H1 (cell line): Measurements from ENCODE around the gene CHD5. TPM values are rescaled to one million over a fixed set of nuclear protein-coding genes. Genes with fewer than 3 reads are reported as not detected.
A peak's percentile ranks its signal among the peaks of the same experiment; 100 is the strongest.

ENCODE experiments used
- CTCF ChIA-PET: fragments of 300-600 bp; sonication (Branson Sonifier 250); formaldehyde crosslinking; loops from one replicate; lab custom pipeline; 2021; ENCODE audit not compliant: partially characterized antibody; lab: Charles Lee
- POLR2A ChIA-PET: fragments of 300-600 bp; sonication (Branson Sonifier 250); formaldehyde crosslinking; loops from one replicate; lab custom pipeline; 2021; ENCODE audit warnings: inconsistent platforms; ENCODE audit not compliant: partially characterized antibody; lab: Charles Lee
- DNase-seq, 2 experiments: peaks; one replicate each; pipeline versions ENCODE4 v3.0.0 to v3.0.0-alpha.2; 2010 to 2022; ENCODE audit warnings: low spot score in 2 of 2, low read depth in 1 of 2, mixed read lengths in 1 of 2
- FAIRE-seq: peaks from 2 replicates; lab custom pipeline; 2011; peaks lifted over from hg19 to GRCh38; lab: Jason Lieb, UNC
- H2AFZ ChIP-seq: 2 replicates; pipeline ENCODE4 v1.8.1; 2012; ENCODE audit warnings: low read length, inconsistent platforms
- H2AK5ac ChIP-seq: 2 replicates; pipeline ENCODE4 v1.6.1; 2013; ENCODE audit warnings: low read depth, low read length
- H2BK120ac ChIP-seq: replicated peaks from 2 replicates; pipeline ENCODE3; 2013; ENCODE audit warnings: low read depth, low read length, inconsistent platforms
- H2BK12ac ChIP-seq: 2 replicates; pipeline ENCODE4 v1.6.1; 2013; ENCODE audit warnings: low read depth, low read length
- H2BK15ac ChIP-seq: 2 replicates; pipeline ENCODE4 v1.6.1; 2013; ENCODE audit warnings: low read length
- H2BK20ac ChIP-seq: 2 replicates; pipeline ENCODE4 v1.6.1; 2013; ENCODE audit warnings: low read length
- H2BK5ac ChIP-seq: 2 replicates; pipeline ENCODE4 v1.6.1; 2013; ENCODE audit warnings: low read depth, low read length
- H3K14ac ChIP-seq: 2 replicates; pipeline ENCODE4 v1.6.1; 2013; ENCODE audit warnings: inconsistent platforms; ENCODE audit not compliant: insufficient read length
- H3K18ac ChIP-seq: 2 replicates; pipeline ENCODE4 v1.6.1; 2013; ENCODE audit warnings: low read length; ENCODE audit errors: extremely low read depth
- H3K23ac ChIP-seq: 2 replicates; pipeline ENCODE4 v1.6.1; 2013; ENCODE audit warnings: inconsistent platforms; ENCODE audit not compliant: insufficient read length
- H3K23me2 ChIP-seq: 2 replicates; pipeline ENCODE4 v1.6.1; 2013; ENCODE audit warnings: low read depth, low read length
- H3K27ac ChIP-seq: 2 replicates; pipeline ENCODE4 v1.6.1; 2011; ENCODE audit warnings: low read depth, low read length, inconsistent platforms
- H3K27me3 ChIP-seq, 4 experiments: replicated peaks in 1 of 4; 1 replicate in 1 of 4; 2 replicates in 3 of 4; pipeline versions ENCODE4 v1.6.1 to v1.8.1; 2011 to 2013; ENCODE audit warnings: low read length in 3 of 4, mild to moderate bottlenecking in 3 of 4, inconsistent platforms in 2 of 4, mixed read lengths in 2 of 4, moderate library complexity in 1 of 4; ENCODE audit not compliant: control insufficient read depth in 3 of 4, insufficient read depth in 3 of 4; ENCODE audit errors: extremely low read depth in 1 of 4
- H3K36me3 ChIP-seq, 4 experiments: 2 replicates each; pipeline versions ENCODE4 v1.6.1 to v1.8.1; 2011 to 2013; ENCODE audit warnings: mild to moderate bottlenecking in 4 of 4, low read length in 3 of 4, moderate library complexity in 2 of 4, control low read depth in 1 of 4, inconsistent platforms in 1 of 4; ENCODE audit not compliant: insufficient read depth in 4 of 4, control insufficient read depth in 2 of 4
- H3K4ac ChIP-seq: replicated peaks from 2 replicates; pipeline ENCODE3; 2013; ENCODE audit warnings: low read length, low read depth, mixed read lengths, inconsistent platforms; ENCODE audit not compliant: insufficient read length
- H3K4me1 ChIP-seq, 4 experiments: replicated peaks in 1 of 4; 1 replicate in 1 of 4; 2 replicates in 3 of 4; pipeline versions ENCODE4 v1.6.1 to v1.8.1; 2011 to 2013; ENCODE audit warnings: low read length in 3 of 4, inconsistent platforms in 2 of 4, mixed read lengths in 1 of 4; ENCODE audit not compliant: insufficient read depth in 4 of 4, control insufficient read depth in 3 of 4
- H3K4me2 ChIP-seq, 2 experiments: 2 replicates each; pipeline versions ENCODE4 v1.6.1 to v1.8.1; 2011 to 2013; ENCODE audit warnings: low read depth in 2 of 2, low read length in 2 of 2, control low read depth in 1 of 2, inconsistent platforms in 1 of 2, mild to moderate bottlenecking in 1 of 2; ENCODE audit not compliant: insufficient read depth in 1 of 2
- H3K4me3 ChIP-seq, 4 experiments: fragments of 200-600, 300-600 bp in 1 of 4; sonication (generic), shearing (Covaris generic), sonication (Bioruptor Twin) in 1 of 4; 2 replicates each; pipeline versions ENCODE4 v1.5.1 to v1.8.1; 2011 to 2016; ENCODE audit warnings: low read length in 4 of 4, low read depth in 3 of 4, control low read depth in 2 of 4, inconsistent platforms in 2 of 4, mild to moderate bottlenecking in 2 of 4, mixed read lengths in 1 of 4, moderate library complexity in 1 of 4; ENCODE audit not compliant: insufficient read depth in 2 of 4; ENCODE audit errors: extremely low read depth in 1 of 4
- H3K56ac ChIP-seq: replicated peaks from 2 replicates; pipeline ENCODE3; 2013; ENCODE audit warnings: low read depth, mild to moderate bottlenecking, mixed read lengths, low read length, inconsistent platforms; ENCODE audit not compliant: insufficient read length
- H3K79me1 ChIP-seq: 2 replicates; pipeline ENCODE4 v1.6.1; 2013; ENCODE audit warnings: low read depth, low read length, control low read depth
- H3K79me2 ChIP-seq, 2 experiments: 2 replicates each; pipeline versions ENCODE4 v1.6.1 to v1.8.1; 2012 to 2013; ENCODE audit warnings: low read length in 2 of 2, mild to moderate bottlenecking in 2 of 2, inconsistent platforms in 1 of 2; ENCODE audit not compliant: insufficient read depth in 2 of 2, control insufficient read depth in 1 of 2
- H3K9ac ChIP-seq, 4 experiments: replicated peaks in 1 of 4; 1 replicate in 1 of 4; 2 replicates in 3 of 4; pipeline versions ENCODE4 v1.6.1 to v1.8.1; 2011 to 2013; ENCODE audit warnings: low read depth in 3 of 4, low read length in 3 of 4, control low read depth in 2 of 4, mild to moderate bottlenecking in 2 of 4, moderate library complexity in 2 of 4, inconsistent platforms in 1 of 4; ENCODE audit errors: extremely low read depth in 1 of 4
- H3K9me3 ChIP-seq, 2 experiments: 2 replicates each; pipeline versions ENCODE4 v1.6.1 to v1.8.1; 2012 to 2013; ENCODE audit warnings: mild to moderate bottlenecking in 2 of 2, moderate library complexity in 2 of 2, control low read depth in 1 of 2, inconsistent platforms in 1 of 2, low read depth in 1 of 2, low read length in 1 of 2, mixed read lengths in 1 of 2; ENCODE audit not compliant: insufficient read depth in 2 of 2
- H4K20me1 ChIP-seq, 2 experiments: replicated peaks in 1 of 2; 2 replicates each; pipeline versions ENCODE3 to v1.8.1; 2011 to 2013; ENCODE audit warnings: inconsistent platforms in 2 of 2, low read length in 2 of 2, mild to moderate bottlenecking in 1 of 2; ENCODE audit not compliant: insufficient read depth in 2 of 2, control insufficient read depth in 1 of 2
- H4K5ac ChIP-seq: 2 replicates; pipeline ENCODE4 v1.6.1; 2013; ENCODE audit warnings: low read length, low read depth, mixed read lengths, inconsistent platforms; ENCODE audit not compliant: insufficient read length
- H4K8ac ChIP-seq: 2 replicates; pipeline ENCODE4 v1.8.0; 2013; ENCODE audit warnings: mild to moderate bottlenecking, moderate library complexity, low read length, inconsistent platforms; ENCODE audit not compliant: insufficient read depth; ENCODE audit errors: extremely low read depth
- H4K91ac ChIP-seq: replicated peaks from 2 replicates; pipeline ENCODE3; 2013; ENCODE audit warnings: low read length, mixed read lengths, inconsistent platforms; ENCODE audit not compliant: insufficient read length
- CHD2 ChIP-seq: IDR thresholded peaks from 2 replicates; pipeline ENCODE4 v1.6.1; 2012; ENCODE audit warnings: low read length, improper control_type of control experiment
- CREB1 ChIP-seq: IDR thresholded peaks from 2 replicates; pipeline ENCODE4 v1.6.1; 2012; ENCODE audit warnings: inconsistent platforms
- EP300 ChIP-seq, 2 experiments: IDR thresholded peaks; 1 replicate in 1 of 2; 2 replicates in 1 of 2; pipeline ENCODE4 v1.6.1; 2011 to 2012; ENCODE audit warnings: low read depth in 2 of 2, low read length in 2 of 2, mild to moderate bottlenecking in 2 of 2, borderline replicate concordance in 1 of 2, inconsistent platforms in 1 of 2, moderate library complexity in 1 of 2
- EZH2 ChIP-seq: fragments of 200-600 bp; sonication (generic); IDR thresholded peaks from 2 replicates; pipeline ENCODE4 v1.7.1; 2012; ENCODE audit warnings: low read depth, mild to moderate bottlenecking, moderate library complexity, low read length, inconsistent platforms; ENCODE audit not compliant: severe bottlenecking
- NRF1 ChIP-seq: IDR thresholded peaks from 2 replicates; pipeline ENCODE4 v1.6.1; 2011; ENCODE audit warnings: mild to moderate bottlenecking, low read depth, low read length, improper control_type of control experiment
- POLR2A ChIP-seq, 2 experiments: IDR thresholded peaks; 1 replicate in 1 of 2; 2 replicates in 1 of 2; pipeline ENCODE4 v1.6.1; 2011; ENCODE audit warnings: low read depth in 2 of 2, low read length in 2 of 2, mild to moderate bottlenecking in 2 of 2; ENCODE audit errors: control extremely low read depth in 1 of 2
- RAD21 ChIP-seq, 2 experiments: IDR thresholded peaks in 1 of 2; conservative IDR thresholded peaks in 1 of 2; 2 replicates each; pipeline ENCODE4 v1.6.1; 2011; ENCODE audit warnings: low read depth in 2 of 2, low read length in 2 of 2, improper control_type of control experiment in 1 of 2, inconsistent platforms in 1 of 2, mild to moderate bottlenecking in 1 of 2, moderate library complexity in 1 of 2
- SIX5 ChIP-seq: IDR thresholded peaks from 2 replicates; pipeline ENCODE4 v1.6.1; 2011; ENCODE audit warnings: mild to moderate bottlenecking, low read depth, low read length
- SUZ12 ChIP-seq: fragments of 200-600 bp; sonication (generic); IDR thresholded peaks from 2 replicates; pipeline ENCODE4 v1.6.1; 2012; ENCODE audit warnings: mild to moderate bottlenecking, inconsistent platforms, low read length, moderate library complexity, mixed read lengths
- TAF7 ChIP-seq: optimal IDR thresholded peaks from 2 replicates; pipeline ENCODE3; 2011; ENCODE audit warnings: low read depth, mild to moderate bottlenecking, inconsistent platforms, low read length, moderate library complexity, borderline replicate concordance
- WGBS, 2 experiments: shearing (Covaris generic) in 1 of 2; methylation state at CpG; one replicate each; pipeline versions ENCODE4 v1.1.6 to v1.1.7; 2013 to 2015; ENCODE audit warnings: low lambda C conversion rate in 2 of 2, mixed read lengths in 2 of 2, inconsistent platforms in 1 of 2, low coverage in 1 of 2, missing lambda C conversion rate in 1 of 2; ENCODE audit not compliant: insufficient replicate concordance in 2 of 2, insufficient coverage in 1 of 2, insufficient read length in 1 of 2; ENCODE audit errors: extremely low coverage in 1 of 2, missing lambda C conversion rate in 1 of 2; 5-methylcytosine and 5-hydroxymethylcytosine counted together
- polyA plus RNA-seq, 7 experiments: library from polyadenylated mRNA; depleted of rRNA in 3 of 7; stranded (reverse) in 5 of 7; unstranded in 2 of 7; fragments of >200 nt in 5 of 7; fragments of 200-250 nt in 2 of 7; gene quantifications; 1 replicate in 5 of 7; 2 replicates in 1 of 7; 4 replicates in 1 of 7; pipeline versions ENCODE4 v1.2.1 to v1.2.3, GENCODE V29; 2011 to 2013; ENCODE audit warnings: missing spikeins in 2 of 7, mixed read lengths in 2 of 7
- total RNA-seq: library from RNA; stranded (reverse); fragmentation: NEBNext Ultra II Directional; extraction: Animal tissue kit (Norgen Biotek cat#: 25700); gene quantifications from 2 replicates; pipeline ENCODE4 v1.2.1, GENCODE V29; 2021
- TF ChIP-seq, protein P1 (sequence below): IDR thresholded peaks from 2 replicates; pipeline ENCODE4 v1.6.1; 2011; ENCODE audit warnings: low read depth, mild to moderate bottlenecking, low read length; ENCODE audit not compliant: insufficient read depth

Gene CHD5
- total and polyA plus RNA-seq, 2 of the 8 experiments (the other 6 are each of a cell fraction or from before 2014, with no cell fraction given) = 0.42 to 1.8 TPM

DNA sequence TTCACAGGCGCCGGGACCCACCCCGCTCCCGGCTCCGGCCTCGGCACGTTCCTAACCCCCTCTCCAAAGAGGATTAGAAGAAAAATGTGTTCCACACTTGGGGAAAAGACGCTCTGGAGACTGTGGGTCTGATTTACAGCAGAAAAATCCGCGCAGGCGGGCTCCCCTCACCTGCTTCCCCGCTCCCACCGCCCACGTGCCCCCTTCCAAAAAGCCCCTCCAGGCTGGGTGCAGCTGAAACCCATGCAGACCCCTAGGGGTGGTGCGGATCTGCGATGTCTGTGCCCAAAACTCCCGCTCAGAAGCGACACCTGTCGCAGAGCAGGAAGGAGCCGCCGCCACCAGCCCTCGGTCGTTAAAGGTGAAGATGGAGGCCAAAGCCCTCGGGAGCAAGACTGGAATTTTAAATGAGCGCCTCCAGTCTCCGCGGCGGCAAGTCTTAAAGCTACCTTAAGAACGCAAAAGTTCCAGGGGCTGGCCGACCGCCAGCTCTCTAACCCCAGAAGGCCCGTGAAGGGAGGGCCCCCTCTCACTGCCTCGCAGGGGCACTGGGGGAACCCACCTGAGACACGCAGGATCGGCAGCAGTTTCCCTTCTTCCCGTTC lies 688 bp upstream of the CHD5 start:
- Histone ChIP-seq H2AFZ (no peak overlapping the region), H3K79me1 (no peaks in the 10 kb centered on the region; the same call in 1 of the 2 replicates), H2AK5ac (no peak overlapping the region), H2BK15ac (no peak overlapping the region), H3K9ac (no peak overlapping the region), H3K4me2 (peak overlapping the region; percentile 42 to 80), H3K9me3 (no peaks in the 10 kb centered on the region), H3K56ac (no peak overlapping the region), H3K23me2 (peaks cover 4% of the 10 kb centered on the region; the same call in 1 of the 2 replicates), H4K20me1 (peaks cover 3 to 21% of the 10 kb centered on the region in 2 experiments), H3K4me1 (peaks cover 8 to 14% (median 10%) of the 10 kb centered on the region in 4 experiments), H3K14ac (no peak overlapping the region), H2BK20ac (no peak overlapping the region), H3K4ac (no peak overlapping the region), H4K5ac (no peak overlapping the region), H2BK5ac (no peak overlapping the region), H3K79me2 (peaks cover 0 to 2% of the 10 kb centered on the region in 2 experiments; a peak in 1 of 4 replicates), H3K27ac (no peak overlapping the region), H3K4me3 (peak overlapping the region in 3 of 4 experiments; percentile 20 to 55 (median 32); a peak in 6 of 8 replicates), H3K23ac (no peak overlapping the region), H3K18ac (0 out of 2 replicates have a peak overlapping the region, but pooled peaks have one; percentile 13), H3K27me3 (peaks cover 19 to 61% (median 46%) of the 10 kb centered on the region in 4 experiments), H4K91ac (no peak overlapping the region), H4K8ac (peak overlapping the region; percentile 6; the same call in 1 of the 2 replicates), H2BK12ac (no peak overlapping the region), H2BK120ac (no peak overlapping the region), H3K36me3 (peaks cover 5 to 12% (median 5%) of the 10 kb centered on the region in 4 experiments; a peak in 4 of 8 replicates)
- ChIA-PET CTCF (interaction anchor here (0.6 to 2.4 kb wide), 6 partner anchors 9 to 128 kb away, joined by 3 to 9 read pairs (median 4); partner anchors contain the start of gene RNF207), POLR2A (interaction anchor here (0.8 to 6.0 kb wide), 5 partner anchors 10 to 234 kb away, joined by 3 to 50 read pairs (median 3); partner anchors contain the start of gene RPL22)
- peak in 1 of 2 experiments; percentile 73 for DNase-seq
- no peak for FAIRE-seq
- 16% methylated on average over 31 of the region's 36 CpGs; no CpG with 5 or more reads in 1 of the 2 experiments for WGBS, 2 experiments
- TF ChIP-seq, protein P1, sequence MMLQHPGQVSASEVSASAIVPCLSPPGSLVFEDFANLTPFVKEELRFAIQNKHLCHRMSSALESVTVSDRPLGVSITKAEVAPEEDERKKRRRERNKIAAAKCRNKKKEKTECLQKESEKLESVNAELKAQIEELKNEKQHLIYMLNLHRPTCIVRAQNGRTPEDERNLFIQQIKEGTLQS = no peak
- TF ChIP-seq EZH2 = peak; percentile 50
- TF ChIP-seq CHD2 = no peak
- TF ChIP-seq EP300 (IDR thresholded peaks at IDR 0.05; ENCODE audit: borderline replicate concordance in 1 of 2, low read depth in 2 of 2, low read length in 2 of 2) = no peak
- TF ChIP-seq NRF1 = no peak
- no peak for TF ChIP-seq CREB1
- TF ChIP-seq SUZ12 = peak; percentile 64; the same call in 1 of the 2 replicates
- TF ChIP-seq RAD21 (IDR thresholded peaks at IDR 0.05 in 1 of 2, conservative IDR thresholded peaks at IDR 0.05 in 1 of 2; ENCODE audit: low read depth in 2 of 2, low read length in 2 of 2) = no peak
- no peak for TF ChIP-seq SIX5
- no peak for TF ChIP-seq TAF7
- no peak for TF ChIP-seq POLR2A (IDR thresholded peaks at IDR 0.05; ENCODE audit: control extremely low read depth in 1 of 2, low read depth in 2 of 2, low read length in 2 of 2)
